GM18499 (cell line): ENCODE data around the gene THTPA.
"Not testable (repeated sequence)": the region's sequence is repeated elsewhere in the genome, so short reads cannot be mapped to it uniquely, and the experiment has no call there.

Source experiments
- ATAC-seq: cut with Tn5 transposase; IDR thresholded peaks from one replicate; pipeline ENCODE4 v1.9.1; 2021; ENCODE audit warnings: moderate number of reproducible peaks; ENCODE audit not compliant: insufficient read depth, unreplicated experiment

THTPA gene

DNA sequence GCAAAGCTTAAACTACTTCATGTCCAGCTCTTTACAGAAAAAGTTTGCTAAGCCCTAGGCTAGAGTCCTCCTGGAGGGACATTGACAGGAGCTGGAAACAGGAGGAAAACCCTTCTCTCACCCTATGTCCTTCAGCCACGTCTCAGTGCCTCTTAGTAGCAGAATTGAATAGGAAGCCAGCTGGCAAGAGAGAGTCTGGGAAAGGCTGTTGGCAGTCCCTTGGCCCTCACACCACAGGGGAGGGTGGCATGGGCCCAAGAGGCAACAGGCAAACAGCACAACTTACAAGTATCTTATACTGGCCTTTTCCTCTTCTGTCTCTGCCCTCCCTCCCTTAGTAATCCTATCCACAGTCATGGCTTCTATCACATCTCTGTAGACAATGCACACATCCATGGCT is 52.4 kb downstream of the THTPA start:
- ATAC-seq: no peak

DNA sequence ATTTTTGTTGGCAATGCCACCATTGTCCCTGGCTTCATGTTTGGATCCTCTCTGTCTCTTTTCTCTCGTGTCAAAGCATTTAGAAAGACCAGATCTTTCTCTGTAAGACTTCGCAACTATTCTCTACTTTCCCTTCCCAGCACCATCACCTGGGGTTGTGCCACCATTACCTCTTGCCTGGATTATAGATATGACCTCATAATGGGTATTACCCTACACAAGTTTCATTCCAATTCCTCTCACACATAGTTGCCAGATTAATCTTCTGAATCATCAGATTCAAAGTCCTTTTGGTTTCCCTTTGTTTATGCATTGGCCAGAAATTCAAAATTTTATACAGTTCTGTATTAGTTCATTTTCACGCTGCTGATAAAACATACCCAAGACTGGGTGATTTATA is 52.9 kb downstream of the THTPA start:
- no peak for ATAC-seq

DNA sequence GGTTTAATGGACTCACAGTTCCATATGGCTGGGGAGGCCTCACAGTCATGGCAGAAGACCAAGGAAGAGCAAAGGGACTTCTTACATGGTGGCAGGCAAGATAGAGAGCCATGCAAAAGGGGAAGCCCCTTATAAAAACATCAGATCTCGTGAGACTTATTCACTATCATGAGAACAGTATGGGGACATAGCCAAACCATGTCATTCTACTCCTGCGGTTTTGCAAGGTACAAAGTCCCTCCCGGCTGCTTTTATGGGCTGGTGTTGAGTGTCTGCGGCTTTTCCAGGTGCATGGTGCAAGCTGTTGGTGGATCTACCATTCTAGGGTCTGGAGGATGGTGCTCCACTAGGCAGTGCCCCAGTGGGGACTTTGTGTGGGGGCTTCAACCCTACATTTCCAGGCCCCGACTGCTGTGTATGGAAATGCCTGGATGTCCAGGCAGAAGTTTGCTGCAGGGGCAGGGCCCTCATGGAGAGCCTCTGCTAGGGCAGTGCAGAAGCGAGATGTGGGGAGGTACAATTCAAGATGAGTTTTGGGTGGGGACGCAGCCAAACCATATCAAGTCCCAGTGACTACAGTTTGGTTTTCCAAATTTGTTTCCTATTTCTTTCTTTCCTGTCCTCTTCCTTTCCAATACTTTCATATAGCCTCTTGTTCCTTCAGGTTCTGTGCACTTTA is 53.5 kb downstream of the THTPA start:
- ATAC-seq: not testable (repeated sequence)
